ENCODE measurements around the gene STARD6.

DNA sequence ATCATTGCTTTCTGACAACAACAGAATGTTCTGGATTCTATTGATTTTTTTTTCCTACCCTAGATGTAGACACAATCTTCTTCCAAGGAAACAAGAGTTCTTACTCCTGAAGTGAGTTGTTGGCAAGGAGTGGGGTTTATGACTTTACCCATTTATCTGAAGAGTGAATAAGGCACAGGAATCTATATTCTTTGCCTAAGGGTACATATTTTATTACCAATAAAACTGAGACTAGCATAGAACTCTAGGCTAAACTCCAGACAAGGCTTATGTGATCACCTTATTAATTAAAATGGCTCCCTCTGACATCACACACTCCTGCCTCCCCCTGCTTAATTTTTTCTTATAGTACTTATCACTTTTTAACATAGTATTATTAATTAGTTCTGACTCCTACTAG is 47.6 kb upstream of the STARD6 start:
- TF ChIP-seq, protein P1, sequence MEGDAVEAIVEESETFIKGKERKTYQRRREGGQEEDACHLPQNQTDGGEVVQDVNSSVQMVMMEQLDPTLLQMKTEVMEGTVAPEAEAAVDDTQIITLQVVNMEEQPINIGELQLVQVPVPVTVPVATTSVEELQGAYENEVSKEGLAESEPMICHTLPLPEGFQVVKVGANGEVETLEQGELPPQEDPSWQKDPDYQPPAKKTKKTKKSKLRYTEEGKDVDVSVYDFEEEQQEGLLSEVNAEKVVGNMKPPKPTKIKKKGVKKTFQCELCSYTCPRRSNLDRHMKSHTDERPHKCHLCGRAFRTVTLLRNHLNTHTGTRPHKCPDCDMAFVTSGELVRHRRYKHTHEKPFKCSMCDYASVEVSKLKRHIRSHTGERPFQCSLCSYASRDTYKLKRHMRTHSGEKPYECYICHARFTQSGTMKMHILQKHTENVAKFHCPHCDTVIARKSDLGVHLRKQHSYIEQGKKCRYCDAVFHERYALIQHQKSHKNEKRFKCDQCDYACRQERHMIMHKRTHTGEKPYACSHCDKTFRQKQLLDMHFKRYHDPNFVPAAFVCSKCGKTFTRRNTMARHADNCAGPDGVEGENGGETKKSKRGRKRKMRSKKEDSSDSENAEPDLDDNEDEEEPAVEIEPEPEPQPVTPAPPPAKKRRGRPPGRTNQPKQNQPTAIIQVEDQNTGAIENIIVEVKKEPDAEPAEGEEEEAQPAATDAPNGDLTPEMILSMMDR (optimal IDR thresholded peaks at IDR 0.05 in 1 of 3, IDR thresholded peaks at IDR 0.05 in 1 of 3, conservative IDR thresholded peaks at IDR 0.05 in 1 of 3; ENCODE audit: extremely low read depth in 1 of 3, insufficient read depth in 2 of 3, low read length in 3 of 3), result no peak
- TF ChIP-seq EZH2 (IDR thresholded peaks at IDR 0.05; ENCODE audit: low read length), result no peak

Measured in keratinocyte (primary cell).